HL-60 (cell line): ENCODE measurements around the gene DENND1B.
A peak's percentile ranks its signal among the peaks of the same experiment; 100 is the strongest.

Experiments used
- DNase-seq, 2 experiments: peaks; one replicate each; pipeline ENCODE4 v3.0.0-alpha.2; 2010 to 2020; ENCODE audit warnings: low read depth in 1 of 2, low spot score in 1 of 2
- H3K27ac ChIP-seq: fragments of 250-450 bp; sonication (Bioruptor Pico); replicated peaks from 2 replicates; pipeline ENCODE4 v1.5.1; 2020; ENCODE audit warnings: mild to moderate bottlenecking, moderate library complexity
- H3K27me3 ChIP-seq: fragments of 250-450 bp; sonication (Bioruptor Pico); 2 replicates; pipeline ENCODE4 v1.5.1; 2021; ENCODE audit warnings: mild to moderate bottlenecking, moderate library complexity; ENCODE audit not compliant: insufficient read depth, poor library complexity, severe bottlenecking
- H3K4me3 ChIP-seq: replicated peaks from 2 replicates; pipeline ENCODE4 v1.5.1; 2011; ENCODE audit warnings: mild to moderate bottlenecking, control low read depth, low read length; ENCODE audit not compliant: insufficient read depth
- GABPA ChIP-seq: IDR thresholded peaks from 2 replicates; pipeline ENCODE4 v1.6.1; 2012; ENCODE audit warnings: low read depth
- POLR2AphosphoS5 ChIP-seq: IDR thresholded peaks from 2 replicates; pipeline ENCODE4 v1.6.1; 2012; ENCODE audit warnings: low read depth
- SPI1 ChIP-seq: IDR thresholded peaks from 2 replicates; pipeline ENCODE4 v1.6.1; 2012; ENCODE audit warnings: low read depth, mild to moderate bottlenecking, borderline replicate concordance
- TF ChIP-seq, protein P1 (sequence below): IDR thresholded peaks from one replicate; pipeline ENCODE4 v1.5.1; 2011; ENCODE audit warnings: low read length, control low read depth, inconsistent platforms; ENCODE audit not compliant: insufficient read depth
- TF ChIP-seq, protein P2 (sequence below): IDR thresholded peaks from 2 replicates; pipeline ENCODE4 v1.6.1; 2012; ENCODE audit warnings: low read depth; ENCODE audit not compliant: insufficient replicate concordance

Gene DENND1B

GRCh38 chr1:197774466-197775281 is 606 bp downstream of the DENND1B start:
- Histone ChIP-seq H3K4me3 (peak overlapping the region; percentile 66), H3K27me3 (no peaks in the 10 kb centered on the region), H3K27ac (peak overlapping the region; percentile 79)
- TF ChIP-seq POLR2AphosphoS5 (no peak), GABPA (no peak), SPI1 (no peak)
- TF ChIP-seq, protein P1, sequence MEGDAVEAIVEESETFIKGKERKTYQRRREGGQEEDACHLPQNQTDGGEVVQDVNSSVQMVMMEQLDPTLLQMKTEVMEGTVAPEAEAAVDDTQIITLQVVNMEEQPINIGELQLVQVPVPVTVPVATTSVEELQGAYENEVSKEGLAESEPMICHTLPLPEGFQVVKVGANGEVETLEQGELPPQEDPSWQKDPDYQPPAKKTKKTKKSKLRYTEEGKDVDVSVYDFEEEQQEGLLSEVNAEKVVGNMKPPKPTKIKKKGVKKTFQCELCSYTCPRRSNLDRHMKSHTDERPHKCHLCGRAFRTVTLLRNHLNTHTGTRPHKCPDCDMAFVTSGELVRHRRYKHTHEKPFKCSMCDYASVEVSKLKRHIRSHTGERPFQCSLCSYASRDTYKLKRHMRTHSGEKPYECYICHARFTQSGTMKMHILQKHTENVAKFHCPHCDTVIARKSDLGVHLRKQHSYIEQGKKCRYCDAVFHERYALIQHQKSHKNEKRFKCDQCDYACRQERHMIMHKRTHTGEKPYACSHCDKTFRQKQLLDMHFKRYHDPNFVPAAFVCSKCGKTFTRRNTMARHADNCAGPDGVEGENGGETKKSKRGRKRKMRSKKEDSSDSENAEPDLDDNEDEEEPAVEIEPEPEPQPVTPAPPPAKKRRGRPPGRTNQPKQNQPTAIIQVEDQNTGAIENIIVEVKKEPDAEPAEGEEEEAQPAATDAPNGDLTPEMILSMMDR = no peak
- TF ChIP-seq, protein P2, sequence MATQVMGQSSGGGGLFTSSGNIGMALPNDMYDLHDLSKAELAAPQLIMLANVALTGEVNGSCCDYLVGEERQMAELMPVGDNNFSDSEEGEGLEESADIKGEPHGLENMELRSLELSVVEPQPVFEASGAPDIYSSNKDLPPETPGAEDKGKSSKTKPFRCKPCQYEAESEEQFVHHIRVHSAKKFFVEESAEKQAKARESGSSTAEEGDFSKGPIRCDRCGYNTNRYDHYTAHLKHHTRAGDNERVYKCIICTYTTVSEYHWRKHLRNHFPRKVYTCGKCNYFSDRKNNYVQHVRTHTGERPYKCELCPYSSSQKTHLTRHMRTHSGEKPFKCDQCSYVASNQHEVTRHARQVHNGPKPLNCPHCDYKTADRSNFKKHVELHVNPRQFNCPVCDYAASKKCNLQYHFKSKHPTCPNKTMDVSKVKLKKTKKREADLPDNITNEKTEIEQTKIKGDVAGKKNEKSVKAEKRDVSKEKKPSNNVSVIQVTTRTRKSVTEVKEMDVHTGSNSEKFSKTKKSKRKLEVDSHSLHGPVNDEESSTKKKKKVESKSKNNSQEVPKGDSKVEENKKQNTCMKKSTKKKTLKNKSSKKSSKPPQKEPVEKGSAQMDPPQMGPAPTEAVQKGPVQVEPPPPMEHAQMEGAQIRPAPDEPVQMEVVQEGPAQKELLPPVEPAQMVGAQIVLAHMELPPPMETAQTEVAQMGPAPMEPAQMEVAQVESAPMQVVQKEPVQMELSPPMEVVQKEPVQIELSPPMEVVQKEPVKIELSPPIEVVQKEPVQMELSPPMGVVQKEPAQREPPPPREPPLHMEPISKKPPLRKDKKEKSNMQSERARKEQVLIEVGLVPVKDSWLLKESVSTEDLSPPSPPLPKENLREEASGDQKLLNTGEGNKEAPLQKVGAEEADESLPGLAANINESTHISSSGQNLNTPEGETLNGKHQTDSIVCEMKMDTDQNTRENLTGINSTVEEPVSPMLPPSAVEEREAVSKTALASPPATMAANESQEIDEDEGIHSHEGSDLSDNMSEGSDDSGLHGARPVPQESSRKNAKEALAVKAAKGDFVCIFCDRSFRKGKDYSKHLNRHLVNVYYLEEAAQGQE = no peak
- peak in 1 of 2 experiments; percentile 34 for DNase-seq

- TF ChIP-seq SPI1 (peak; percentile 37; the same call in 1 of the 2 replicates), GABPA (no peak)
- H3K4me3 ChIP-seq = peak overlapping the region; percentile 66
- H3K27me3 ChIP-seq = no peaks in the 10 kb centered on the region
- H3K27ac ChIP-seq = peak overlapping the region; percentile 78
- no peak for DNase-seq
These were observed 1.4 kb downstream of the DENND1B start for GRCh38 chr1:197773856-197774255.

GRCh38 chr1:197771904-197772556 is 3.2 kb downstream of the DENND1B start:
- no peak for DNase-seq
- Histone ChIP-seq H3K27me3 (no peaks in the 10 kb centered on the region), H3K27ac (no peak overlapping the region), H3K4me3 (no peak overlapping the region)
- TF ChIP-seq POLR2AphosphoS5 (no peak), SPI1 (no peak)

- DNase-seq = no peak
- Histone ChIP-seq H3K4me3 (no peak overlapping the region), H3K27me3 (no peaks in the 10 kb centered on the region), H3K27ac (no peak overlapping the region)
- TF ChIP-seq, protein P1 = no peak
- no peak for TF ChIP-seq POLR2AphosphoS5
- no peak for TF ChIP-seq SPI1
- no peak for TF ChIP-seq GABPA
- TF ChIP-seq, protein P2 = no peak
These were observed 3.9 kb downstream of the DENND1B start for GRCh38 chr1:197771386-197771785.

DNA sequence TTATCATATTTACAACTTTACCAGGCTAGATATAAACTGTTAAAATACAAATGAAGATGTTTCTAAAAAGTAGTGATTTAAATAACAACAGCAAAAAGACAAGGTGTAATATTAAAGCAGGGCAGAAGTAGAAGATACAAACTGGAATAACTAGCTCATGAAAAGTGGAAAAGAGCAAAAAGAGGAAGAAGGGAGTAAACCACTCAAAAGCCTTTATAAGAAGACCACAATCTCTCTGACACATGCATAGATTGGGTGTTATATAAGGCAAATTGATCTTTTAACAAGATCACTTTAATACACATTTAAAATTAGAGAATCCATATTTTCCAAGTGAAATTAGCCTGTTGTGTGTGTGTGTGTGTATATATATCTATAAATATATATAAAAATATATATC is 5.0 kb downstream of the DENND1B start:
- Histone ChIP-seq H3K27me3 (no peaks in the 10 kb centered on the region), H3K27ac (no peak overlapping the region), H3K4me3 (no peak overlapping the region)
- no peak for DNase-seq
- TF ChIP-seq GABPA = no peak
- TF ChIP-seq, protein P2 = no peak
- TF ChIP-seq SPI1 = peak; percentile 73
- TF ChIP-seq, protein P1 = no peak
- no peak for TF ChIP-seq POLR2AphosphoS5
